SKM-1 treated with dmso at 0.1 percent for 144 hours (cell line): ENCODE data around the gene TMEM225B.
"Not testable (repeated sequence)": the region's sequence is repeated elsewhere in the genome, so short reads cannot be mapped to it uniquely, and the experiment has no call there.

Experiments used
- DNase-seq: peaks from one replicate; lab custom pipeline; 2025; ENCODE audit not compliant: unreplicated experiment; lab: John Stamatoyannopoulos, UW

TMEM225B gene

DNA sequence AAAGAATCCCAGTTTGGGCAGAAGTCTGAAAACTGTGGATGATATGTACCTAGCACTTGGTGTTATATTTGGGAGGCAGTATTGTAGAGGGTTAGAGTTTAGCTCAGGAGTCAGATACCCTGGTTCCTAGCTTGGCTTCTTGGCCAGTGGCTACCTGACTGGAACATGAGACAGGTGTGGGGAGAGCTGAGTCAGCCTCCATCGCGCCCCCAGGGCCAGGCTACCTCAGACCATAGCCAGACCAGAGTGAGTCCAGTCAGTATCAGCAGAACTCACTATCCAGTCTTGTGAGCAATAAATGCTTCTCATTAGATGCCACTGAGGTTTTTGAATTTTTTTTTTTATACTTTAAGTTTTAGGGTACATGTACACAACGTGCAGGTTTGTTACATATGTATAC lies 55.7 kb downstream of the TMEM225B start:
- no peak for DNase-seq

GRCh38 chr7:99654626-99655025 lies 56.6 kb downstream of the TMEM225B start:
- DNase-seq, result not testable (repeated sequence)

DNA sequence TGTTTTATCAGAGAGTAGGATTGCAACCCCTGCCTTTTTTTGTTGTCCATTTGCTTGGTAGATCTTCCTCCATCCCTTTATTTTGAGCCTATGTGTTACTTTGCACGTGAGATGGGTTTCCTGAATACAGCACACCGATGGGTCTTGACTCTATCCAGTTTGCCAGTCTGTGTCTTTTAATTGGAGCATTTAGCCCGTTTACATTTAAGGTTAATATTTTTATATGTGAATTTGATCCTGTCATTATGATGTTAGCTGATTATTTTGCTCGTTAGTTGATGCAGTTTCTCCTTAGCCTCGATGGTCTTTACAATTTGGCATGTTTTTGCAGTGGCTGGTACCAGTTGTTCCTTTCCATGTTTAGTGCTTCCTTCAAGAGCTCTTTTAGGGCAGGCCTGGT lies 59.8 kb downstream of the TMEM225B start:
- DNase-seq, result not testable (repeated sequence)
